ENCODE results near the gene KERA. TPM values are rescaled to one million over a fixed set of nuclear protein-coding genes. Genes with fewer than 3 reads are reported as not detected.

The KERA gene
- total and polyA plus RNA-seq, 2 experiments from 2014 or later: not detected

DNA sequence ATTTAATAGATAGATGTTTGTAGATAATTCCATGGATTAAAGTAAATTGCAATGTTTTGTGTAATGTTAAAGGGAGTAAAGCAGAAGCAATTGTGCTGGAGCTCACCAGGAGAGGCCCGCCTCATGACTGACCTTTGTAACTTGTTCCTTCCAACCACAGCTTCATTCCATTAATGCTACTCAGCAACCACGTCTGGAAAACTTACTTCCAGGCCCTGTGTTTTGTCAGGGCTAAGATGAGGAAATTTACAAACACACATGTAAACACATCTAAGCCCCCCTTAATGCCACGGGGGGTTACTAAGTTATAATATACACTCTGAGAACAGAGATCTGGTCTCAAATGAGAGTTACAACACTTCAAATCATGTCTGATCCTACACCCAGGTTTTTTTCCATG is 41.1 kb upstream of the KERA start:
- Histone ChIP-seq H4K20me1 (replicated peaks; ENCODE audit: insufficient read depth) (no peaks in the 10 kb centered on the region), H3K4me2 (no peak overlapping the region), H3K9me2 (ENCODE audit: insufficient read depth) (no peaks in the 10 kb centered on the region; the same call in 1 of the 2 replicates), H2AFZ (no peak overlapping the region), H3K4me1 (ENCODE audit: insufficient read depth) (0 out of 2 replicates have a peak, but pooled peaks cover 4% of the 10 kb centered on the region), H3K79me2 (replicated peaks; ENCODE audit: insufficient read depth) (no peaks in the 10 kb centered on the region), H3K36me3 (ENCODE audit: insufficient read depth) (no peaks in the 10 kb centered on the region), H3K4me3 (no peak overlapping the region), H3K27me3 (ENCODE audit: insufficient read depth) (no peaks in the 10 kb centered on the region), H3F3A (replicated peaks; ENCODE audit: low read depth) (no peaks in the 10 kb centered on the region), H3K27ac (ENCODE audit: low read depth) (no peak overlapping the region)
- Mint-ChIP-seq H3K4me3 (no peak overlapping the region), H3K4me1 (no peaks in the 10 kb centered on the region), H3K9me3 (no peaks in the 10 kb centered on the region), H3K36me3 (ENCODE audit: low read depth) (no peaks in the 10 kb centered on the region), H3K27ac (no peak overlapping the region), H3K27me3 (ENCODE audit: insufficient read depth, low read depth, poor library complexity) (no peaks in the 10 kb centered on the region)
- no peak for TF ChIP-seq ZNF114 (CRISPR knock-in tag; IDR thresholded peaks at IDR 0.05)
- TF ChIP-seq, protein P1, sequence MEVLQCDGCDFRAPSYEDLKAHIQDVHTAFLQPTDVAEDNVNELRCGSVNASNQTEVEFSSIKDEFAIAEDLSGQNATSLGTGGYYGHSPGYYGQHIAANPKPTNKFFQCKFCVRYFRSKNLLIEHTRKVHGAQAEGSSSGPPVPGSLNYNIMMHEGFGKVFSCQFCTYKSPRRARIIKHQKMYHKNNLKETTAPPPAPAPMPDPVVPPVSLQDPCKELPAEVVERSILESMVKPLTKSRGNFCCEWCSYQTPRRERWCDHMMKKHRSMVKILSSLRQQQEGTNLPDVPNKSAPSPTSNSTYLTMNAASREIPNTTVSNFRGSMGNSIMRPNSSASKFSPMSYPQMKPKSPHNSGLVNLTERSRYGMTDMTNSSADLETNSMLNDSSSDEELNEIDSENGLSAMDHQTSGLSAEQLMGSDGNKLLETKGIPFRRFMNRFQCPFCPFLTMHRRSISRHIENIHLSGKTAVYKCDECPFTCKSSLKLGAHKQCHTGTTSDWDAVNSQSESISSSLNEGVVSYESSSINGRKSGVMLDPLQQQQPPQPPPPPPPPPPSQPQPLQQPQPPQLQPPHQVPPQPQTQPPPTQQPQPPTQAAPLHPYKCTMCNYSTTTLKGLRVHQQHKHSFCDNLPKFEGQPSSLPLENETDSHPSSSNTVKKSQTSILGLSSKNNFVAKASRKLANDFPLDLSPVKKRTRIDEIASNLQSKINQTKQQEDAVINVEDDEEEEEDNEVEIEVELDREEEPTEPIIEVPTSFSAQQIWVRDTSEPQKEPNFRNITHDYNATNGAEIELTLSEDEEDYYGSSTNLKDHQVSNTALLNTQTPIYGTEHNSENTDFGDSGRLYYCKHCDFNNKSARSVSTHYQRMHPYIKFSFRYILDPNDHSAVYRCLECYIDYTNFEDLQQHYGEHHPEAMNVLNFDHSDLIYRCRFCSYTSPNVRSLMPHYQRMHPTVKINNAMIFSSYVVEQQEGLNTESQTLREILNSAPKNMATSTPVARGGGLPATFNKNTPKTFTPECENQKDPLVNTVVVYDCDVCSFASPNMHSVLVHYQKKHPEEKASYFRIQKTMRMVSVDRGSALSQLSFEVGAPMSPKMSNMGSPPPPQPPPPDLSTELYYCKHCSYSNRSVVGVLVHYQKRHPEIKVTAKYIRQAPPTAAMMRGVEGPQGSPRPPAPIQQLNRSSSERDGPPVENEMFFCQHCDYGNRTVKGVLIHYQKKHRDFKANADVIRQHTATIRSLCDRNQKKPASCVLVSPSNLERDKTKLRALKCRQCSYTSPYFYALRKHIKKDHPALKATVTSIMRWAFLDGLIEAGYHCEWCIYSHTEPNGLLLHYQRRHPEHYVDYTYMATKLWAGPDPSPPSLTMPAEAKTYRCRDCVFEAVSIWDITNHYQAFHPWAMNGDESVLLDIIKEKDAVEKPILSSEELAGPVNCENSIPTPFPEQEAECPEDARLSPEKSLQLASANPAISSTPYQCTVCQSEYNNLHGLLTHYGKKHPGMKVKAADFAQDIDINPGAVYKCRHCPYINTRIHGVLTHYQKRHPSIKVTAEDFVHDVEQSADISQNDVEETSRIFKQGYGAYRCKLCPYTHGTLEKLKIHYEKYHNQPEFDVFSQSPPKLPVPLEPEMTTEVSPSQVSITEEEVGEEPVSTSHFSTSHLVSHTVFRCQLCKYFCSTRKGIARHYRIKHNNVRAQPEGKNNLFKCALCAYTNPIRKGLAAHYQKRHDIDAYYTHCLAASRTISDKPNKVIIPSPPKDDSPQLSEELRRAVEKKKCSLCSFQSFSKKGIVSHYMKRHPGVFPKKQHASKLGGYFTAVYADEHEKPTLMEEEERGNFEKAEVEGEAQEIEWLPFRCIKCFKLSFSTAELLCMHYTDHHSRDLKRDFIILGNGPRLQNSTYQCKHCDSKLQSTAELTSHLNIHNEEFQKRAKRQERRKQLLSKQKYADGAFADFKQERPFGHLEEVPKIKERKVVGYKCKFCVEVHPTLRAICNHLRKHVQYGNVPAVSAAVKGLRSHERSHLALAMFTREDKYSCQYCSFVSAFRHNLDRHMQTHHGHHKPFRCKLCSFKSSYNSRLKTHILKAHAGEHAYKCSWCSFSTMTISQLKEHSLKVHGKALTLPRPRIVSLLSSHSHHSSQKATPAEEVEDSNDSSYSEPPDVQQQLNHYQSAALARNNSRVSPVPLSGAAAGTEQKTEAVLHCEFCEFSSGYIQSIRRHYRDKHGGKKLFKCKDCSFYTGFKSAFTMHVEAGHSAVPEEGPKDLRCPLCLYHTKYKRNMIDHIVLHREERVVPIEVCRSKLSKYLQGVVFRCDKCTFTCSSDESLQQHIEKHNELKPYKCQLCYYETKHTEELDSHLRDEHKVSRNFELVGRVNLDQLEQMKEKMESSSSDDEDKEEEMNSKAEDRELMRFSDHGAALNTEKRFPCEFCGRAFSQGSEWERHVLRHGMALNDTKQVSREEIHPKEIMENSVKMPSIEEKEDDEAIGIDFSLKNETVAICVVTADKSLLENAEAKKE (CRISPR knock-in tag; IDR thresholded peaks at IDR 0.05): no peak
- TF ChIP-seq EZH2 (IDR thresholded peaks at IDR 0.05; ENCODE audit: low read depth, unreplicated experiment): no peak
- no peak for TF ChIP-seq CREB1 (CRISPR knock-in tag; IDR thresholded peaks at IDR 0.05; ENCODE audit: low read depth)
- TF ChIP-seq ETS1 (IDR thresholded peaks at IDR 0.05): no peak
- no peak for TF ChIP-seq NANOG (IDR thresholded peaks at IDR 0.05; ENCODE audit: borderline replicate concordance)
- TF ChIP-seq STAT1 (IDR thresholded peaks at IDR 0.05; ENCODE audit: unreplicated experiment): no peak
- TF ChIP-seq POLR2AphosphoS5 (IDR thresholded peaks at IDR 0.05; ENCODE audit: low read depth): no peak
- no peak for TF ChIP-seq REST (IDR thresholded peaks at IDR 0.05; ENCODE audit: unreplicated experiment)
- TF ChIP-seq CTCF (conservative IDR thresholded peaks at IDR 0.05; ENCODE audit: low read depth in 2 of 2): no peak
- no peak for DNase-seq (ENCODE audit: low spot score)
- no peak for ATAC-seq
